K562 (cell line): Measurements from ENCODE around the gene AGRN.
A peak's percentile ranks its signal among the peaks of the same experiment; 100 is the strongest.

Experiments used
- AFF4 ChIP-seq: sonication (generic); formaldehyde crosslinking; IDR thresholded peaks from 2 replicates; pipeline ENCODE4 v1.8.0; 2023; ENCODE audit warnings: mild to moderate bottlenecking, missing genetic modification reagents
- CBFB ChIP-seq: sonication (generic); formaldehyde crosslinking; IDR thresholded peaks from 2 replicates; pipeline ENCODE4 v1.4.0; 2020; ENCODE audit warnings: mild to moderate bottlenecking, missing genetic modification reagents
- ESRRA ChIP-seq: fragments of 450-650 bp; IDR thresholded peaks from 2 replicates; pipeline ENCODE4 v1.6.1; 2014; ENCODE audit warnings: low read depth, mild to moderate bottlenecking, moderate library complexity, borderline replicate concordance
- MED1 ChIP-seq: sonication (generic); formaldehyde crosslinking; IDR thresholded peaks from 2 replicates; pipeline ENCODE4 v1.8.1; 2023; ENCODE audit warnings: missing genetic modification reagents, borderline replicate concordance
- MTA3 ChIP-seq: fragments of 450-650 bp; formaldehyde crosslinking; IDR thresholded peaks from 2 replicates; pipeline ENCODE4 v1.6.1; 2017; ENCODE audit warnings: mild to moderate bottlenecking, borderline replicate concordance
- POLR2A ChIP-seq: fragments of 450-650 bp; conservative IDR thresholded peaks from 2 replicates; pipeline ENCODE4 v1.6.1; 2016
- RAD21 ChIP-seq, 2 experiments: fragments of 250-450 bp in 1 of 2; fragments of 450-650 bp in 1 of 2; sonication (Bioruptor Pico) in 1 of 2; formaldehyde crosslinking in 1 of 2; IDR thresholded peaks in 1 of 2; conservative IDR thresholded peaks in 1 of 2; 2 replicates each; pipeline versions ENCODE4 v1.4.0 to v1.8.0; 2020 to 2022; ENCODE audit warnings: mild to moderate bottlenecking in 2 of 2, moderate library complexity in 1 of 2
- SMC3 ChIP-seq: conservative IDR thresholded peaks from 2 replicates; pipeline ENCODE4 v1.6.1; 2011; ENCODE audit warnings: low read depth, low read length, improper control_type of control experiment; ENCODE audit not compliant: insufficient read depth
- TRIM24 ChIP-seq, 2 experiments: fragments of 450-650 bp; IDR thresholded peaks; 2 replicates each; pipeline ENCODE4 v1.6.1; 2016
- ZNF311 ChIP-seq: fragments of 250-450 bp; sonication (Bioruptor Pico); IDR thresholded peaks from 2 replicates; pipeline ENCODE4 v1.4.0; 2020; ENCODE audit warnings: mild to moderate bottlenecking, moderate library complexity
- ZNF584 ChIP-seq: fragments of 200-800 bp; sonication (Bioruptor generic); IDR thresholded peaks from 2 replicates; pipeline ENCODE4 v1.6.1; 2016; ENCODE audit warnings: low read depth, mild to moderate bottlenecking, missing genetic modification characterization, missing compliant biosample characterization
- ZNF785 ChIP-seq: fragments of 250-450 bp; sonication (Bioruptor Pico); IDR thresholded peaks from 2 replicates; pipeline ENCODE4 v1.4.0; 2020; ENCODE audit warnings: mild to moderate bottlenecking
- TF ChIP-seq, protein P1 (sequence below): fragments of 450-650 bp; IDR thresholded peaks from 2 replicates; pipeline ENCODE4 v1.6.1; 2016; ENCODE audit warnings: mild to moderate bottlenecking
- TF ChIP-seq, protein P2 (sequence below), 3 experiments: IDR thresholded peaks in 2 of 3; conservative IDR thresholded peaks in 1 of 3; 2 replicates each; pipeline ENCODE4 v1.5.1; 2011 to 2012; ENCODE audit warnings: low read length in 3 of 3, mild to moderate bottlenecking in 3 of 3, control low read depth in 2 of 3, improper control_type of control experiment in 1 of 3, inconsistent platforms in 1 of 3, low read depth in 1 of 3, mixed read lengths in 1 of 3, moderate library complexity in 1 of 3; ENCODE audit not compliant: insufficient read depth in 2 of 3

DNA sequence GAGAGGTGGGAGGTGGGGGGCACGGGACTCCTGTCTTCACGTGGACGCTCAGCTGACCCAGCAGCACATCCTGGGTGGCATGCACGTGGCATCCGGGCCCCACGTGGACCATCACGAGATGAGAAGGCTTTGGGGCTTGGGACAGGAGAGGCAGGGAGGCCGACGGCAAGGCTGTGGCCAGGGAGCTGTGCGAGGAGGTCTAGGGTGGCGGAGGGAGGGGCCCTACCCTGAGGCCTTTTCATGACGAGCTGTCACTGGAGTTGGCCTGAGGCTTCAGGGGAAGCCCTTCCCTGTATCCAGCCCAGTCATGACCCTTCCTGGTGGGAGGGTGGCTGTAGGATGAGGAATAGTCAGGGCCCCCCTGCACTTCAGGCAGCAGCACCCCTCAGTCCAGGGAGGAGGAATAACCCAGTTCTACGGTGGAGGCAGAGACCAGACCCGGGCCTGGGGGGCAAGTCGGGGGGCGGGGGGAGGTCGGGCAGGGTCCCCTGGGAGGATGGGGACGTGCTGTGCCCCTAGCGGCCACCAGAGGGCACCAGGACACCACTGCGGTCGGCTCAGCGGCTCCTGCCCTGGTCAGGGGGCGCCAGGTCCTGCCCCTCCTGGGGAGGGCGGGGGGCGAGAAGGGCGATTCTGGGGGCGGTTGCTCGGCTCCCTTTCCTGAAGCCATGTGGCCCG is 36.0 kb upstream of the AGRN start:
- TF ChIP-seq SMC3 (peak; percentile 79), MTA3 (no peak), MED1 (no peak), CBFB (CRISPR knock-in tag) (no peak), TRIM24 (IDR thresholded peaks at IDR 0.05) (no peak), AFF4 (CRISPR knock-in tag) (no peak), ZNF584 (no peak), POLR2A (no peak), RAD21 (CRISPR knock-in tag; conservative IDR thresholded peaks at IDR 0.05 in 1 of 2, IDR thresholded peaks at IDR 0.05 in 1 of 2) (peak; percentile 68 to 82), ZNF311 (no peak), ESRRA (no peak), ZNF785 (CRISPR knock-in tag) (no peak)
- TF ChIP-seq, protein P1, sequence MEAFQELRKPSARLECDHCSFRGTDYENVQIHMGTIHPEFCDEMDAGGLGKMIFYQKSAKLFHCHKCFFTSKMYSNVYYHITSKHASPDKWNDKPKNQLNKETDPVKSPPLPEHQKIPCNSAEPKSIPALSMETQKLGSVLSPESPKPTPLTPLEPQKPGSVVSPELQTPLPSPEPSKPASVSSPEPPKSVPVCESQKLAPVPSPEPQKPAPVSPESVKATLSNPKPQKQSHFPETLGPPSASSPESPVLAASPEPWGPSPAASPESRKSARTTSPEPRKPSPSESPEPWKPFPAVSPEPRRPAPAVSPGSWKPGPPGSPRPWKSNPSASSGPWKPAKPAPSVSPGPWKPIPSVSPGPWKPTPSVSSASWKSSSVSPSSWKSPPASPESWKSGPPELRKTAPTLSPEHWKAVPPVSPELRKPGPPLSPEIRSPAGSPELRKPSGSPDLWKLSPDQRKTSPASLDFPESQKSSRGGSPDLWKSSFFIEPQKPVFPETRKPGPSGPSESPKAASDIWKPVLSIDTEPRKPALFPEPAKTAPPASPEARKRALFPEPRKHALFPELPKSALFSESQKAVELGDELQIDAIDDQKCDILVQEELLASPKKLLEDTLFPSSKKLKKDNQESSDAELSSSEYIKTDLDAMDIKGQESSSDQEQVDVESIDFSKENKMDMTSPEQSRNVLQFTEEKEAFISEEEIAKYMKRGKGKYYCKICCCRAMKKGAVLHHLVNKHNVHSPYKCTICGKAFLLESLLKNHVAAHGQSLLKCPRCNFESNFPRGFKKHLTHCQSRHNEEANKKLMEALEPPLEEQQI = no peak
- TF ChIP-seq, protein P2, sequence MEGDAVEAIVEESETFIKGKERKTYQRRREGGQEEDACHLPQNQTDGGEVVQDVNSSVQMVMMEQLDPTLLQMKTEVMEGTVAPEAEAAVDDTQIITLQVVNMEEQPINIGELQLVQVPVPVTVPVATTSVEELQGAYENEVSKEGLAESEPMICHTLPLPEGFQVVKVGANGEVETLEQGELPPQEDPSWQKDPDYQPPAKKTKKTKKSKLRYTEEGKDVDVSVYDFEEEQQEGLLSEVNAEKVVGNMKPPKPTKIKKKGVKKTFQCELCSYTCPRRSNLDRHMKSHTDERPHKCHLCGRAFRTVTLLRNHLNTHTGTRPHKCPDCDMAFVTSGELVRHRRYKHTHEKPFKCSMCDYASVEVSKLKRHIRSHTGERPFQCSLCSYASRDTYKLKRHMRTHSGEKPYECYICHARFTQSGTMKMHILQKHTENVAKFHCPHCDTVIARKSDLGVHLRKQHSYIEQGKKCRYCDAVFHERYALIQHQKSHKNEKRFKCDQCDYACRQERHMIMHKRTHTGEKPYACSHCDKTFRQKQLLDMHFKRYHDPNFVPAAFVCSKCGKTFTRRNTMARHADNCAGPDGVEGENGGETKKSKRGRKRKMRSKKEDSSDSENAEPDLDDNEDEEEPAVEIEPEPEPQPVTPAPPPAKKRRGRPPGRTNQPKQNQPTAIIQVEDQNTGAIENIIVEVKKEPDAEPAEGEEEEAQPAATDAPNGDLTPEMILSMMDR (IDR thresholded peaks at IDR 0.05 in 2 of 3, conservative IDR thresholded peaks at IDR 0.05 in 1 of 3; ENCODE audit: insufficient read depth in 2 of 3, low read depth in 1 of 3, low read length in 3 of 3) = peak; percentile 54 to 90 (median 77); a peak in 4 of 6 replicates
